K562 (cell line): ENCODE measurements around the gene LY6G6D. TPM values are rescaled to one million over a fixed set of nuclear protein-coding genes. Genes with fewer than 3 reads are reported as not detected.
A peak's percentile ranks its signal among the peaks of the same experiment; 100 is the strongest.

ENCODE experiments used
- CBFA2T2 ChIP-seq: fragments of 450-650 bp; conservative IDR thresholded peaks from 2 replicates; pipeline ENCODE4 v1.6.1; 2017; ENCODE audit warnings: mild to moderate bottlenecking
- CBFA2T3 ChIP-seq: fragments of 450-650 bp; IDR thresholded peaks from 2 replicates; pipeline ENCODE4 v1.6.1; 2017
- CBX2 ChIP-seq: fragments of 200-600 bp; sonication (generic); IDR thresholded peaks from one replicate; pipeline ENCODE4 v1.6.1; 2012; ENCODE audit warnings: mild to moderate bottlenecking, low read length, inconsistent platforms; ENCODE audit not compliant: insufficient read depth, poor library complexity, severe bottlenecking
- FIP1L1 ChIP-seq: fragments of 200-400 bp; formaldehyde crosslinking; IDR thresholded peaks from 2 replicates; pipeline ENCODE4 v1.6.1; 2018; ENCODE audit warnings: mild to moderate bottlenecking, low read depth, low read length; ENCODE audit not compliant: poor library complexity, severe bottlenecking
- IFI16 ChIP-seq: fragments of 250-450 bp; sonication (Bioruptor Pico); IDR thresholded peaks from 2 replicates; pipeline ENCODE4 v2.1.2; 2022; ENCODE audit warnings: mild to moderate bottlenecking, inconsistent platforms
- OTX1 ChIP-seq: fragments of 450-650 bp; formaldehyde crosslinking; IDR thresholded peaks from 2 replicates; pipeline ENCODE4 v1.4.0; 2022; ENCODE audit warnings: mild to moderate bottlenecking
- PCBP1 ChIP-seq: fragments of 200-400 bp; formaldehyde crosslinking; IDR thresholded peaks from 2 replicates; pipeline ENCODE4 v1.6.1; 2018; ENCODE audit warnings: mild to moderate bottlenecking, low read depth, low read length; ENCODE audit not compliant: poor library complexity, severe bottlenecking
- TAL1 ChIP-seq: fragments of 450-650 bp; IDR thresholded peaks from 2 replicates; pipeline ENCODE4 v1.6.1; 2016; ENCODE audit warnings: mild to moderate bottlenecking
- TEAD1 ChIP-seq, 2 experiments: fragments of 450-650 bp in 1 of 2; sonication (generic) in 1 of 2; formaldehyde crosslinking; IDR thresholded peaks; 2 replicates each; pipeline versions ENCODE4 v1.4.0 to v1.8.0; 2020 to 2022; ENCODE audit warnings: mild to moderate bottlenecking in 2 of 2, missing genetic modification reagents in 1 of 2
- TEAD2 ChIP-seq: fragments of 450-650 bp; IDR thresholded peaks from 2 replicates; pipeline ENCODE4 v1.6.1; 2016; ENCODE audit warnings: missing genetic modification characterization, control low read depth, missing compliant biosample characterization
- ZNF57 ChIP-seq: fragments of 450-650 bp; formaldehyde crosslinking; IDR thresholded peaks from 2 replicates; pipeline ENCODE4 v1.4.0; 2020; ENCODE audit warnings: mild to moderate bottlenecking, moderate library complexity
- polyA plus RNA-seq, 8 experiments: library from polyadenylated mRNA; depleted of rRNA in 4 of 8; stranded (reverse) in 5 of 8; unstranded in 3 of 8; fragments of >200 nt; fragmentation: Nextera tagmentation in 2 of 8; fragmentation: Illumina TruSeq in 1 of 8; extraction: Ambion mirVana in 2 of 8; extraction: Trizol in 1 of 8; gene quantifications; 2 replicates each; pipeline versions ENCODE4 v1.2.1 to v1.2.3, GENCODE V29; 2011 to 2014; ENCODE audit warnings: inconsistent platforms in 1 of 8, missing spikeins in 1 of 8
- total RNA-seq, 7 experiments: library from RNA; depleted of rRNA in 6 of 7; stranded (reverse); fragments of >200 nt in 6 of 7; fragmentation: Illumina TruSeq in 2 of 7; extraction: Trizol in 2 of 7; gene quantifications; 2 replicates each; pipeline versions ENCODE4 v1.2.1 to v1.2.3, GENCODE V29; 2011 to 2021; ENCODE audit warnings: low replicate concordance in 1 of 7
- TF ChIP-seq, protein P1 (sequence below): sonication (generic); formaldehyde crosslinking; IDR thresholded peaks from 2 replicates; pipeline ENCODE4 v1.8.1; 2023; ENCODE audit warnings: mild to moderate bottlenecking, missing genetic modification reagents
- TF ChIP-seq, protein P2 (sequence below), 2 experiments: fragments of 250-450 bp in 1 of 2; fragments of 450-650 bp in 1 of 2; sonication (Bioruptor Pico) in 1 of 2; IDR thresholded peaks; 2 replicates each; pipeline versions ENCODE4 v1.6.1 to v1.8.0; 2016 to 2021; ENCODE audit warnings: mild to moderate bottlenecking in 2 of 2, moderate library complexity in 2 of 2, missing compliant biosample characterization in 1 of 2, missing genetic modification characterization in 1 of 2
- TF ChIP-seq, protein P3 (sequence below): sonication (generic); formaldehyde crosslinking; IDR thresholded peaks from 2 replicates; pipeline ENCODE4 v1.9.0; 2022; ENCODE audit warnings: mild to moderate bottlenecking, missing genetic modification reagents
- TF ChIP-seq, protein P4 (sequence below): fragments of 250-450 bp; sonication (Bioruptor Pico); IDR thresholded peaks from 2 replicates; pipeline ENCODE4 v1.9.0; 2021; ENCODE audit warnings: mild to moderate bottlenecking, inconsistent platforms

The LY6G6D gene
- total and polyA plus RNA-seq, 9 of the 15 experiments (the other 6 are each of a cell fraction or from before 2014, with no cell fraction given): 0.30 to 0.38 TPM; not detected in 7

DNA sequence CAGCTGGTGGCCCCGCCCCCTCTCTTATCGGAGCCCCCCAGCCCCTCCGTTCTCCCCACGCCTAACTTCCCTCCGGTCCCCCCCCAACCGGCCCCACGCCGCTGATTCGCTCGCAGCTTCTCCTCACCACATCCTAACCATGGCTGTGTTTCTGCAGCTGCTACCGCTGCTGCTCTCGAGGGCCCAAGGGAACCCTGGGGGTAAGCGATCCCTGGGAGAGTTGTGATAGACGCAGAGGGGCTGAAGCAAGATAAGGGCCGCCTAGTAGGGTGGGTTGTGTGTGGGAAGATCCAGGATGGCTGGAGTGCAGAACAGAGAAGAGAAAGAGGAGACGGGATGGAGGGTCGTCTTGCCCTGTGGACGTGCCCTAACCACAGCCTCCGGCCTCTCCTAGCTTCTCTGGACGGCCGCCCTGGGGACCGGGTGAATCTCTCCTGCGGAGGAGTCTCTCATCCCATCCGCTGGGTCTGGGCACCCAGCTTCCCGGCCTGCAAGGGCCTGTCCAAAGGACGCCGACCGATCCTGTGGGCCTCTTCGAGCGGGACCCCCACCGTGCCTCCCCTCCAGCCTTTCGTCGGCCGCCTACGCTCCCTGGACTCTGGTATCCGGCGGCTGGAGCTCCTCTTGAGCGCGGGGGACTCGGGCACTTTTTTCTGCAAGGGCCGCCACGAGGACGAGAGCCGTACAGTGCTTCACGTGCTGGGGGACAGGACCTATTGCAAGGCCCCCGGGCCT lies 8.3 kb downstream of the LY6G6D start, which contains the start of gene MPIG6B (continued):
- TF ChIP-seq, protein P1, sequence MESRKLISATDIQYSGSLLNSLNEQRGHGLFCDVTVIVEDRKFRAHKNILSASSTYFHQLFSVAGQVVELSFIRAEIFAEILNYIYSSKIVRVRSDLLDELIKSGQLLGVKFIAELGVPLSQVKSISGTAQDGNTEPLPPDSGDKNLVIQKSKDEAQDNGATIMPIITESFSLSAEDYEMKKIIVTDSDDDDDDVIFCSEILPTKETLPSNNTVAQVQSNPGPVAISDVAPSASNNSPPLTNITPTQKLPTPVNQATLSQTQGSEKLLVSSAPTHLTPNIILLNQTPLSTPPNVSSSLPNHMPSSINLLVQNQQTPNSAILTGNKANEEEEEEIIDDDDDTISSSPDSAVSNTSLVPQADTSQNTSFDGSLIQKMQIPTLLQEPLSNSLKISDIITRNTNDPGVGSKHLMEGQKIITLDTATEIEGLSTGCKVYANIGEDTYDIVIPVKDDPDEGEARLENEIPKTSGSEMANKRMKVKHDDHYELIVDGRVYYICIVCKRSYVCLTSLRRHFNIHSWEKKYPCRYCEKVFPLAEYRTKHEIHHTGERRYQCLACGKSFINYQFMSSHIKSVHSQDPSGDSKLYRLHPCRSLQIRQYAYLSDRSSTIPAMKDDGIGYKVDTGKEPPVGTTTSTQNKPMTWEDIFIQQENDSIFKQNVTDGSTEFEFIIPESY (CRISPR knock-in tag): peak; percentile 64; the same call in 1 of the 2 replicates
- peak; percentile 59 for TF ChIP-seq PCBP1
- no peak for TF ChIP-seq TEAD2
- no peak for TF ChIP-seq CBX2
- TF ChIP-seq ZNF57 (CRISPR knock-in tag): 0 out of 2 replicates have a peak, but pooled peaks have one; percentile 35
- peak; percentile 34 for TF ChIP-seq FIP1L1
- TF ChIP-seq, protein P2, sequence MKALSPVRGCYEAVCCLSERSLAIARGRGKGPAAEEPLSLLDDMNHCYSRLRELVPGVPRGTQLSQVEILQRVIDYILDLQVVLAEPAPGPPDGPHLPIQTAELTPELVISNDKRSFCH (CRISPR knock-in tag; IDR thresholded peaks at IDR 0.05): no peak
- TF ChIP-seq, protein P2 (tag; IDR thresholded peaks at IDR 0.05): peak; percentile 61; the same call in 1 of the 2 replicates
- TF ChIP-seq IFI16 (CRISPR knock-in tag): 0 out of 2 replicates have a peak, but pooled peaks have one; percentile 21
- no peak for TF ChIP-seq TAL1
- TF ChIP-seq OTX1: peak; percentile 11; the same call in 1 of the 2 replicates
- TF ChIP-seq, protein P3, sequence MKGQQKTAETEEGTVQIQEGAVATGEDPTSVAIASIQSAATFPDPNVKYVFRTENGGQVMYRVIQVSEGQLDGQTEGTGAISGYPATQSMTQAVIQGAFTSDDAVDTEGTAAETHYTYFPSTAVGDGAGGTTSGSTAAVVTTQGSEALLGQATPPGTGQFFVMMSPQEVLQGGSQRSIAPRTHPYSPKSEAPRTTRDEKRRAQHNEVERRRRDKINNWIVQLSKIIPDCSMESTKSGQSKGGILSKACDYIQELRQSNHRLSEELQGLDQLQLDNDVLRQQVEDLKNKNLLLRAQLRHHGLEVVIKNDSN (CRISPR knock-in tag): 0 out of 2 replicates have a peak, but pooled peaks have one; percentile 8
- TF ChIP-seq TEAD1 (CRISPR knock-in tag; IDR thresholded peaks at IDR 0.05): 0 out of 4 replicates have a peak, but pooled peaks of 1 of the 2 experiments have one; percentile 50
- TF ChIP-seq CBFA2T2: peak; percentile 23; the same call in 1 of the 2 replicates
- peak; percentile 50 for TF ChIP-seq CBFA2T3
- TF ChIP-seq, protein P4, sequence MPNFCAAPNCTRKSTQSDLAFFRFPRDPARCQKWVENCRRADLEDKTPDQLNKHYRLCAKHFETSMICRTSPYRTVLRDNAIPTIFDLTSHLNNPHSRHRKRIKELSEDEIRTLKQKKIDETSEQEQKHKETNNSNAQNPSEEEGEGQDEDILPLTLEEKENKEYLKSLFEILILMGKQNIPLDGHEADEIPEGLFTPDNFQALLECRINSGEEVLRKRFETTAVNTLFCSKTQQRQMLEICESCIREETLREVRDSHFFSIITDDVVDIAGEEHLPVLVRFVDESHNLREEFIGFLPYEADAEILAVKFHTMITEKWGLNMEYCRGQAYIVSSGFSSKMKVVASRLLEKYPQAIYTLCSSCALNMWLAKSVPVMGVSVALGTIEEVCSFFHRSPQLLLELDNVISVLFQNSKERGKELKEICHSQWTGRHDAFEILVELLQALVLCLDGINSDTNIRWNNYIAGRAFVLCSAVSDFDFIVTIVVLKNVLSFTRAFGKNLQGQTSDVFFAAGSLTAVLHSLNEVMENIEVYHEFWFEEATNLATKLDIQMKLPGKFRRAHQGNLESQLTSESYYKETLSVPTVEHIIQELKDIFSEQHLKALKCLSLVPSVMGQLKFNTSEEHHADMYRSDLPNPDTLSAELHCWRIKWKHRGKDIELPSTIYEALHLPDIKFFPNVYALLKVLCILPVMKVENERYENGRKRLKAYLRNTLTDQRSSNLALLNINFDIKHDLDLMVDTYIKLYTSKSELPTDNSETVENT (CRISPR knock-in tag): peak; percentile 66; the same call in 1 of the 2 replicates
